ENCODE data around the gene GPR146. TPM values are rescaled to one million over a fixed set of nuclear protein-coding genes. Genes with fewer than 3 reads are reported as not detected.

Gene GPR146
- total and polyA plus RNA-seq, 2 experiments from 2014 or later: 2.6 to 5.2 TPM

DNA sequence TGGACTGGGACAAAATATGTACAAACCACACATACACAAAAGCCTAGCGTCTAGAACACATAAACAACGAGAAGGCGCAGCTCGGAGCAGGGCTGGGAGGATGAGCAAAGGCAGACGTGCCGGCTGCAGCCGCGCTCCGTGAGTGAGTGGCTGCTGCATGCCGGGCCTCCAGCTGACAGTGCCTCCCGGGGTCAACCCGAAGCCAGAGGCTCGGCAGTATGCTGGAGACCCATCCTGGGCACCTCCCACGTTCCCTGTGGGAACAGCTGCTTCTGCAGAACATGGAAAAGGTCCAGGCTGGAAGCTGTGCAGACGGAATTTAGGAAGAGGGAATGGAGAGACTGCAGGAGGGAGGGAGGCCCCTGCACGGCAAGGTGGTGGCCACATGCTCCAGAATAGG lies 3.6 kb upstream of the GPR146 start:
- TF ChIP-seq, protein P1, sequence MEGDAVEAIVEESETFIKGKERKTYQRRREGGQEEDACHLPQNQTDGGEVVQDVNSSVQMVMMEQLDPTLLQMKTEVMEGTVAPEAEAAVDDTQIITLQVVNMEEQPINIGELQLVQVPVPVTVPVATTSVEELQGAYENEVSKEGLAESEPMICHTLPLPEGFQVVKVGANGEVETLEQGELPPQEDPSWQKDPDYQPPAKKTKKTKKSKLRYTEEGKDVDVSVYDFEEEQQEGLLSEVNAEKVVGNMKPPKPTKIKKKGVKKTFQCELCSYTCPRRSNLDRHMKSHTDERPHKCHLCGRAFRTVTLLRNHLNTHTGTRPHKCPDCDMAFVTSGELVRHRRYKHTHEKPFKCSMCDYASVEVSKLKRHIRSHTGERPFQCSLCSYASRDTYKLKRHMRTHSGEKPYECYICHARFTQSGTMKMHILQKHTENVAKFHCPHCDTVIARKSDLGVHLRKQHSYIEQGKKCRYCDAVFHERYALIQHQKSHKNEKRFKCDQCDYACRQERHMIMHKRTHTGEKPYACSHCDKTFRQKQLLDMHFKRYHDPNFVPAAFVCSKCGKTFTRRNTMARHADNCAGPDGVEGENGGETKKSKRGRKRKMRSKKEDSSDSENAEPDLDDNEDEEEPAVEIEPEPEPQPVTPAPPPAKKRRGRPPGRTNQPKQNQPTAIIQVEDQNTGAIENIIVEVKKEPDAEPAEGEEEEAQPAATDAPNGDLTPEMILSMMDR (IDR thresholded peaks at IDR 0.05; ENCODE audit: poor library complexity): no peak
- TF ChIP-seq EZH2phosphoT487 (IDR thresholded peaks at IDR 0.05; ENCODE audit: low read depth, severe bottlenecking, unreplicated experiment) (no peak), EZH2 (IDR thresholded peaks at IDR 0.05; ENCODE audit: borderline replicate concordance) (no peak)
- no peaks in the 10 kb centered on the region for H3K9me3 ChIP-seq (ENCODE audit: low read depth)
- no peaks in the 10 kb centered on the region for H4K20me1 ChIP-seq (ENCODE audit: insufficient read depth, poor library complexity, severe bottlenecking)
- no peak overlapping the region for H3K27ac ChIP-seq
- no peaks in the 10 kb centered on the region for H3K79me2 ChIP-seq
- WGBS (ENCODE audit: low lambda C conversion rate, missing lambda C conversion rate): 22% methylated on average over 16 of the region's 16 CpGs
- no peaks in the 10 kb centered on the region for H3K36me3 ChIP-seq (replicated peaks; ENCODE audit: insufficient read depth, low read depth)
- no peaks in the 10 kb centered on the region for H3K27me3 ChIP-seq
- H3K4me2 ChIP-seq: peak overlapping the region; percentile 74
- H3K4me1 ChIP-seq (ENCODE audit: insufficient read depth): peaks cover 30% of the 10 kb centered on the region
- no peak overlapping the region for H2AFZ ChIP-seq
- H3K9me2 ChIP-seq (replicated peaks; ENCODE audit: insufficient read depth): no peaks in the 10 kb centered on the region
- no peak overlapping the region for H3K4me3 ChIP-seq
- DNase-seq (ENCODE audit: low spot score): peak; percentile 74

DNA sequence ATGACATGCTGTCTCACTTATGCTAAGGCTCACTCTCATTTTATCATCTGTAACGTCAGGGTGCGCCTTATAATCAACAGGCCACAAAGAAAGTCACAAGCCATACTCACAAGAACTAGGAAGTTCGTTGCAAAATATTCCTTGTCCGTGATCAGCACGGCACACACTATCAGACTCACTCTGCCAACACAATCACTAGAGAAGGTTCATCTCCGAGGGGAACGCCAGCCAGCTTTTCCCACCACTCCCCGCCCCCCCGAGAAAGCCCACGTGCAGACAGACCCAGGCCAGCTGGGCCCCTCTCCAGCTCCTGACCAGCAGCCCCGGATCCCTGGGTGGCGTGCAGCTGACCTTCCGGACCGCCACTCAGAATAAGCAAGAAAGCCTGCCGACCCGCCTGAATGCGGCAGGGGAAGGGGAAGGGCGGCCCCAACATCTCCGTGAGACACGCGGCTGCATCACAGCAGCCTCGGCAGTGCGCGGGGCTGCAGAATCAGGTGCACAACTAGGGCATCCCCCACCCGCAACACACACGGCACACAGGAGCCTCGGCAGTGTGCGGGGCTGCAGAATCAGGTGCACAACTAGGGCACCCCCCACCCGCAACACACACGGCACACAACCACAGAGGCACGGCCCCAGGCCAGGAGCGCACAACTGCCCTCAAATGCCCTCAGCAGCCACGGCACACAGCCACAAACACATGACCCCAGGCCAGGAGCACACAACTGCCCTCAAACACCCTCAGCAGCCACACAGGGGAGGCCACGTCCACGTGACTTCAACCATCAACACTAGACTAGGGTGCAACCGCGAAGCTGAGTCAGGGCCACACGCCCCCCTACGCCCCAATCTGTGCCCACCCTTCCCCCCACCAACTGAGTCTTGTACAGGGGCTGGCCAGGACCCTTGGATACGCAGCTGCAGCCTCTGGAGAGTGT lies 2.5 kb upstream of the GPR146 start:
- no peaks in the 10 kb centered on the region for H3K27me3 ChIP-seq
- no peak for DNase-seq (ENCODE audit: low spot score)
- H3K4me1 ChIP-seq (ENCODE audit: insufficient read depth): peaks cover 41% of the 10 kb centered on the region
- WGBS (ENCODE audit: low lambda C conversion rate, missing lambda C conversion rate): 91% methylated on average over 38 of the region's 40 CpGs
- H3K4me2 ChIP-seq: no peak overlapping the region
- H3K9me2 ChIP-seq (replicated peaks; ENCODE audit: insufficient read depth): no peaks in the 10 kb centered on the region
- H3K9me3 ChIP-seq (ENCODE audit: low read depth): no peaks in the 10 kb centered on the region
- no peak overlapping the region for H3K4me3 ChIP-seq
- H3K79me2 ChIP-seq: peaks cover 3% of the 10 kb centered on the region
- TF ChIP-seq, protein P1 (IDR thresholded peaks at IDR 0.05; ENCODE audit: poor library complexity): no peak
- TF ChIP-seq EZH2phosphoT487 (IDR thresholded peaks at IDR 0.05; ENCODE audit: low read depth, severe bottlenecking, unreplicated experiment) (no peak), EZH2 (IDR thresholded peaks at IDR 0.05; ENCODE audit: borderline replicate concordance) (no peak)
- no peaks in the 10 kb centered on the region for H4K20me1 ChIP-seq (ENCODE audit: insufficient read depth, poor library complexity, severe bottlenecking)
- no peak overlapping the region for H3K27ac ChIP-seq
- no peak overlapping the region for H2AFZ ChIP-seq
- no peaks in the 10 kb centered on the region for H3K36me3 ChIP-seq (replicated peaks; ENCODE audit: insufficient read depth, low read depth)

DNA sequence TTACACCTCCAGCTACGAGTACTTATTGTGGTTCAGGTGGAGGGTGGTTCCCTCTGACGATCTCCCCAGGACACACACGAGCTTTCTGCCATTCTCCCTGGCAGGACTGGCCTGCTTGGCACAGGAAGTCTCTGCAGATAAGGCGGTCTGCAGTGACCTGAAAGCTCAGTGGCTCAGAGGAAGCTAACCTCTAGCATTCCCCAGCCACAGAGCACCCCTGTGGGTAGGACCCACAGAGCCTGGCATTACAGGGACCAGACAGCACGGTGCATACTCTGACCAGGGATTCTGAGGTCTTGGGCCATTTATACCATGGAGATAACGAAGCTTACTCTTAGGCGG lies 1.9 kb upstream of the GPR146 start:
- DNase-seq (ENCODE audit: low spot score): no peak
- H3K9me3 ChIP-seq (ENCODE audit: low read depth): no peaks in the 10 kb centered on the region
- H2AFZ ChIP-seq: no peak overlapping the region
- TF ChIP-seq, protein P1 (IDR thresholded peaks at IDR 0.05; ENCODE audit: poor library complexity): no peak
- TF ChIP-seq EZH2phosphoT487 (IDR thresholded peaks at IDR 0.05; ENCODE audit: low read depth, severe bottlenecking, unreplicated experiment) (no peak), EZH2 (IDR thresholded peaks at IDR 0.05; ENCODE audit: borderline replicate concordance) (no peak)
- no peaks in the 10 kb centered on the region for H3K36me3 ChIP-seq (replicated peaks; ENCODE audit: insufficient read depth, low read depth)
- no peaks in the 10 kb centered on the region for H4K20me1 ChIP-seq (ENCODE audit: insufficient read depth, poor library complexity, severe bottlenecking)
- H3K4me3 ChIP-seq: no peak overlapping the region
- H3K4me1 ChIP-seq (ENCODE audit: insufficient read depth): peaks cover 47% of the 10 kb centered on the region
- no peaks in the 10 kb centered on the region for H3K27me3 ChIP-seq
- 88% methylated on average over 7 of the region's 7 CpGs for WGBS (ENCODE audit: low lambda C conversion rate, missing lambda C conversion rate)
- H3K4me2 ChIP-seq: no peak overlapping the region
- no peaks in the 10 kb centered on the region for H3K9me2 ChIP-seq (replicated peaks; ENCODE audit: insufficient read depth)
- no peak overlapping the region for H3K27ac ChIP-seq
- peaks cover 3% of the 10 kb centered on the region for H3K79me2 ChIP-seq
